ENCODE measurements around the gene GPRC5C.

Gene GPRC5C

GRCh38 chr17:74451557-74451956 lies 19.7 kb downstream of the GPRC5C start:
- Mint-ChIP-seq H3K9me3 (no peaks in the 10 kb centered on the region), H3K4me3 (no peak overlapping the region)

DNA sequence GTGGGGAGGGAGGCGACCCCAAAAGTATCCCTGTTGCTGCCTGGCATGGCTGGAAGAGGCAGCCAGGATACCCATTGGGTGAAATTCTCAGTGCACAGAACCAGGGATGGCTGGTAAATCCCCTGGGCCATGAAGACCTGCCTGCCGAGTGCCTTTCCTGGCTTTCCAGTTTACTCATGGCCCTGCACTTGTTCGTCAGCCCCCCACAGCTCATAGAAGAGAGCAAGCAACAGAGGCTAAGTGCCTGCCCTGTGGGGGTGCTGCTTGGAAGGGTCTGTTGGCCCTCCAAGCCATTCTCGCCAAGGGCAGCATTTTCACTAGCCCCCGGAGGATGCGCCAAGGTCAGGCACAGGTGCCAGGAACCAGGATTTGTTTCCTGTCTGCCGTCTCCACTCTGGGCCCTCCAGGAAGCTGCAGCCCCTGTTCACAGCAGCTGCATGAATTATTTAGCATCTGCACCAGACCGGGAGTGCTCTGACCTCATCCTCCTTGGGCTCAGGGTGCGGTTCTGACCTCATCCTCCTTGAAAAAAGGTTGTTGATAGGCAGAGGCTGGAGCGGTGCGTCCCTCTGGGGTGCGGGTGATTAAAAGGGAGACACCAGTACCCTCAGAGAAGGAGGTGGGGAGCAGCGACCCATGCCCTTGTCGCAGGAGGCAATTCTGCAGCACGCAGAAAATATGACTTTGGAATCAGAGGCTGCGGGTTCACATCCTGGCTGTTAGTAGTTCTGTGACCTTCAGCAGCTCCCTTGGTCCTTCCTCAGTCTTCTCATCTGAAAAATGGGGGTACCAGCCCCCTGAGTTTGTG lies 20.3 kb downstream of the GPRC5C start:
- Mint-ChIP-seq H3K4me1 (peaks cover 33% of the 10 kb centered on the region), H3K27ac (no peak overlapping the region), H3K4me3 (no peak overlapping the region), H3K27me3 (peaks cover 14% of the 10 kb centered on the region), H3K9me3 (no peaks in the 10 kb centered on the region)
- DNase-seq (no peak), ATAC-seq (no peak)

More at GRCh38 chr17:74451557-74451956, 19.7 kb downstream of the GPRC5C start:
- peaks cover 35% of the 10 kb centered on the region for H3K4me1 Mint-ChIP-seq
- ATAC-seq (no peak), DNase-seq (no peak)
- H3K27ac Mint-ChIP-seq = no peak overlapping the region
- H3K27me3 Mint-ChIP-seq = peaks cover 14% of the 10 kb centered on the region

- DNase-seq (no peak), ATAC-seq (peak; percentile 1)
- peak overlapping the region; percentile 9 to 51 for H3K4me3 Mint-ChIP-seq
- H3K9me3 Mint-ChIP-seq = no peaks in the 10 kb centered on the region
- H3K27me3 Mint-ChIP-seq = peaks cover 14% of the 10 kb centered on the region
- H3K4me1 Mint-ChIP-seq = peaks cover 37% of the 10 kb centered on the region
- H3K27ac Mint-ChIP-seq = no peak overlapping the region
Measured at GRCh38 chr17:74452841-74453661, 21.2 kb downstream of the GPRC5C start.

GRCh38 chr17:74453665-74454196 lies 21.8 kb downstream of the GPRC5C start:
- Mint-ChIP-seq H3K4me3 (peak overlapping the region; percentile 51 to 55), H3K4me1 (peaks cover 37% of the 10 kb centered on the region), H3K27me3 (peaks cover 14% of the 10 kb centered on the region), H3K9me3 (no peaks in the 10 kb centered on the region), H3K27ac (no peak overlapping the region)
- DNase-seq (peak in 1 of 2 donors; percentile 67), ATAC-seq (peak; percentile 94)

GRCh38 chr17:74454197-74455024 lies 22.5 kb downstream of the GPRC5C start:
- Mint-ChIP-seq H3K27ac (no peak overlapping the region), H3K9me3 (no peaks in the 10 kb centered on the region), H3K27me3 (peaks cover 14% of the 10 kb centered on the region), H3K4me1 (peaks cover 37% of the 10 kb centered on the region), H3K4me3 (peak overlapping the region; percentile 55 to 61)
- ATAC-seq (peak; percentile 36), DNase-seq (peak in 1 of 2 donors; percentile 74)

GRCh38 chr17:74455025-74455545 lies 23.2 kb downstream of the GPRC5C start:
- H3K4me1 Mint-ChIP-seq = peaks cover 37% of the 10 kb centered on the region
- no peaks in the 10 kb centered on the region for H3K9me3 Mint-ChIP-seq
- no peak overlapping the region for H3K27ac Mint-ChIP-seq
- no peak for DNase-seq
- peak overlapping the region in 1 of 2 donors; percentile 3 for H3K4me3 Mint-ChIP-seq
- no peak for ATAC-seq
- peaks cover 14% of the 10 kb centered on the region for H3K27me3 Mint-ChIP-seq

DNA sequence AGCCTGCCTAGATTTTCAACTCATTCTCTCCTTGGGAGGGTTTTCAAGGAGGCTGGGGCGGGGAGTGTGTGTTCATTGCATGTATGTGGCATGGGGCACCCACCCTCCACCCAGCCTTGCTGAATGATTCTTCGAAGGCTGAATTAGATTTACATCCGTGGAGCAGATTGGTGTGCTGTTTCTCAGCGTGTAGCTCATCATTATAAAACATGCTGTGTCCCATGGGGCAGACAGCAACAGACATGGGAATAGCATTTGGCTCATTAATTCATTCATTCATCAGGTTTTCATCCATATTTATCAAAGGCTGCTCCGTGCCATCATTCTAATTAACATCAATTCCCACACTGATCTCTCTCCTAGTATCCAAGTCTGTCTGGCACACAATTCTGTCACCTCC lies 23.9 kb downstream of the GPRC5C start:
- no peak for ATAC-seq
- no peaks in the 10 kb centered on the region for H3K9me3 Mint-ChIP-seq
- H3K4me3 Mint-ChIP-seq = no peak overlapping the region
- H3K4me1 Mint-ChIP-seq = peaks cover 37% of the 10 kb centered on the region
- peaks cover 14% of the 10 kb centered on the region for H3K27me3 Mint-ChIP-seq
- H3K27ac Mint-ChIP-seq = no peak overlapping the region
- DNase-seq = no peak

- peak; percentile 77 to 79 for DNase-seq
- Mint-ChIP-seq H3K9me3 (no peaks in the 10 kb centered on the region), H3K27me3 (peaks cover 14% of the 10 kb centered on the region), H3K27ac (peak overlapping the region in 1 of 2 donors; percentile 78), H3K4me3 (no peak overlapping the region), H3K4me1 (peaks cover 39% of the 10 kb centered on the region)
- ATAC-seq = peak; percentile 41
Measured at GRCh38 chr17:74457146-74457819, 25.4 kb downstream of the GPRC5C start.

DNA sequence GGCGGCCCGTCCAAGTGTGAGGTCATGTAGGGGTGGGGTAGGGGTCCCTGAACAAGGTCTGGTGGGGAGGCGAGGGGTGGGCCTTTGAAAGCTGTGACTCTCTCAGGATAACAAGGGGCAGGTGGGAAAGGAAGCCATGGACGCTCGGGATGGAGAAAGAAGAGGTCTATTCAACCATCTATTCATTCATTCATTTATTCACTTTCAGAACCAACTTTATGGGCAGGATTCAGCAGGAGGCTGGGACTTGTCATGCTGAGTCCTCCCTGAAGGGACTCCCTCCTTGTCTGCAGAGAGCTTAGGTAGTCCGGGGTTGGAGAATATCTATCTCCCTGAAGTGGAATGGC lies 25.9 kb downstream of the GPRC5C start:
- Mint-ChIP-seq H3K27ac (no peak overlapping the region), H3K9me3 (no peaks in the 10 kb centered on the region), H3K4me3 (no peak overlapping the region), H3K27me3 (peaks cover 9% of the 10 kb centered on the region), H3K4me1 (peaks cover 39% of the 10 kb centered on the region)
- ATAC-seq (no peak), DNase-seq (no peak)

- DNase-seq (no peak), ATAC-seq (no peak)
- Mint-ChIP-seq H3K9me3 (no peaks in the 10 kb centered on the region), H3K4me1 (peaks cover 40% of the 10 kb centered on the region), H3K27me3 (no peaks in the 10 kb centered on the region), H3K4me3 (no peak overlapping the region), H3K27ac (no peak overlapping the region)
Measured at GRCh38 chr17:74458835-74459234, 26.9 kb downstream of the GPRC5C start.

DNA sequence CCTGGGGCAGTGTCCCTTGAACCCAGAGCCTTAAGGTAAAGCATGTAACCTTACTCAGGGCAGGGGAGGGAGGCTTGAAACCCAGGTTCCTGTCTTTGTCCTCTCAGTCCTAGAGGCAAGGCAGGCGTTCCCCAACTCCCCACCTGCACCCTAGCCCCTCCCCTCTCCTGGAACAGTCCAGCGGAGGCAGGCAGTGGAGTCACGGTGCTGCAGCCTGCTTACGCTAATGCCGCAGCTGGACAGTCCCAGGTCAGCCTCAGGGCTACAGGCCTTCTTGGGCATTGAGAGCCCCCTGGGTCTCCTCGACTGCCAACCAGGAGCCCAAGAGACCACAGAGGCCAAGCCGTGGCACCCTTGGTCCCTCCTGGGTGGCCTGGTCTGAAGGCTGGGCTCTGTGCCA lies 27.7 kb downstream of the GPRC5C start:
- Mint-ChIP-seq H3K27me3 (no peaks in the 10 kb centered on the region), H3K4me1 (peaks cover 35% of the 10 kb centered on the region), H3K27ac (no peak overlapping the region), H3K4me3 (no peak overlapping the region), H3K9me3 (no peaks in the 10 kb centered on the region)
- DNase-seq (no peak), ATAC-seq (no peak)

DNA sequence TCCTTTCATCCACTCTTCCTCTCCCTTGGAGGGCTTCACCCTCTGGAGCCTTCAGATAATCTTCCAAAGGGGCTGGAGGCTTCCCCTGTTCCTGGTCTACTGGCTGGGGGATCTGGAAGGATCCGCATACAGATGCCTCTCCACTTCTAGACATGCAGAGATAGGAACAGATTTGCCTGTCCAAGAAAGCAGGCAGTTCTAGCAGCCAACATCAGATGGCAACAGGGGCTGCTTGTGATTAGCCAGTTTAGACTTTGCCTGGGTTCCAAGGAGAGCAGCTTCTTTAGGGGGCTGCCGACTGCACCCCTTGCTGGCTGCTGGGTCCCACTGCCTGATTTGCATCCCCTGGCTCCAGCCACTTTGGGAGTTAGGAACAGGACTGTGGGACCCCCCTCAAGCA lies 28.4 kb downstream of the GPRC5C start:
- H3K27me3 Mint-ChIP-seq = no peaks in the 10 kb centered on the region
- ATAC-seq (no peak), DNase-seq (no peak)
- H3K4me3 Mint-ChIP-seq = no peak overlapping the region
- H3K9me3 Mint-ChIP-seq = no peaks in the 10 kb centered on the region
- H3K4me1 Mint-ChIP-seq = peaks cover 31% of the 10 kb centered on the region
- no peak overlapping the region for H3K27ac Mint-ChIP-seq

- DNase-seq (no peak), ATAC-seq (no peak)
- Mint-ChIP-seq H3K27ac (no peak overlapping the region), H3K4me1 (peaks cover 31% of the 10 kb centered on the region), H3K4me3 (no peak overlapping the region), H3K27me3 (no peaks in the 10 kb centered on the region), H3K9me3 (no peaks in the 10 kb centered on the region)
Measured at GRCh38 chr17:74460996-74461395, 29.1 kb downstream of the GPRC5C start.

GRCh38 chr17:74461611-74462010 lies 29.7 kb downstream of the GPRC5C start:
- DNase-seq (no peak), ATAC-seq (no peak)
- Mint-ChIP-seq H3K9me3 (no peaks in the 10 kb centered on the region), H3K27ac (no peak overlapping the region), H3K4me1 (peaks cover 32% of the 10 kb centered on the region), H3K4me3 (no peak overlapping the region), H3K27me3 (no peaks in the 10 kb centered on the region)

Data from stimulated activated naive CD8-positive, alpha-beta T cell treated with anti-CD3 and anti-CD28 coated beads, Interleukin-15, amount 100 ng/mL, for 72 hours (primary cell).